T-cell (primary cell): ENCODE measurements around the gene TDRD15. TPM values are rescaled to one million over a fixed set of nuclear protein-coding genes. Genes with fewer than 3 reads are reported as not detected.
A peak's percentile ranks its signal among the peaks of the same experiment; 100 is the strongest.
"Not testable (repeated sequence)": the region's sequence is repeated elsewhere in the genome, so short reads cannot be mapped to it uniquely, and the experiment has no call there.

Experiments
- ATAC-seq, 4 experiments: fragments of 200-7000 bp in 3 of 4; fragments of 150-1000 bp in 1 of 4; cut with Tn5 transposase; replicated peaks in 1 of 4; 1 replicate in 3 of 4; 2 replicates in 1 of 4; pipeline ENCODE4 v1.10.0; 2021; ENCODE audit warnings: moderate library complexity in 3 of 4, mild to moderate bottlenecking in 2 of 4, moderate number of reproducible peaks in 1 of 4
- CTCF ChIA-PET, 2 donors: fragments of 300-600 bp; sonication (Branson Sonifier 250); formaldehyde crosslinking; loops; one replicate each; lab custom pipeline; 2022; ENCODE audit warnings: antibody characterized with exemption in 2 of 2; lab: Charles Lee
- POLR2A ChIA-PET, 2 donors: fragments of 300-600 bp; sonication (Branson Sonifier 250); formaldehyde crosslinking; loops; one replicate each; lab custom pipeline; 2022; ENCODE audit warnings: antibody characterized with exemption in 2 of 2; lab: Charles Lee
- DNase-seq, 35 experiments: peaks; one replicate each; pipeline versions ENCODE4 v3.0.0 to v3.0.0-alpha.2; 2013 to 2023
- H3K27ac ChIP-seq: one replicate; pipeline ENCODE4 v1.5.1; 2013; ENCODE audit warnings: low read length
- H3K27me3 ChIP-seq, 2 experiments: replicated peaks in 1 of 2; 1 replicate in 1 of 2; 2 replicates in 1 of 2; pipeline versions ENCODE4 v1.6.1 to v1.7.0; 2013; ENCODE audit warnings: low read length in 1 of 2, mixed read lengths in 1 of 2; ENCODE audit not compliant: control insufficient read depth in 2 of 2, insufficient read depth in 2 of 2; ENCODE audit errors: extremely low read depth in 1 of 2
- H3K36me3 ChIP-seq, 2 donors: 1 replicate in 1 of 2; 2 replicates in 1 of 2; pipeline versions ENCODE4 v1.6.1 to v1.7.0; 2013; ENCODE audit warnings: low read length in 1 of 2; ENCODE audit not compliant: control insufficient read depth in 2 of 2, insufficient read depth in 1 of 2; ENCODE audit errors: extremely low read depth in 1 of 2
- H3K4me1 ChIP-seq, 2 experiments: 1 replicate in 1 of 2; 2 replicates in 1 of 2; pipeline versions ENCODE4 v1.6.1 to v1.7.0; 2013; ENCODE audit warnings: low read length in 2 of 2, mixed read lengths in 1 of 2; ENCODE audit not compliant: insufficient read depth in 2 of 2, control insufficient read depth in 1 of 2; ENCODE audit errors: extremely low read depth in 1 of 2
- H3K4me3 ChIP-seq, 2 donors: 1 replicate in 1 of 2; 2 replicates in 1 of 2; pipeline versions ENCODE4 v1.5.1 to v1.7.0; 2013; ENCODE audit warnings: mild to moderate bottlenecking in 2 of 2, low read length in 1 of 2, moderate library complexity in 1 of 2; ENCODE audit not compliant: control insufficient read depth in 1 of 2; ENCODE audit errors: extremely low read depth in 1 of 2
- H3K9me3 ChIP-seq: 2 replicates; pipeline ENCODE4 v1.7.0; 2013
- H3K27ac Mint-ChIP-seq, 2 donors: one replicate each; pipeline ENCODE4 v1.8.0; 2020 to 2021; ENCODE audit warnings: mild to moderate bottlenecking in 2 of 2, mixed read lengths in 2 of 2
- H3K27me3 Mint-ChIP-seq, 2 donors: one replicate each; pipeline ENCODE4 v1.8.0; 2021 to 2022; ENCODE audit warnings: mixed read lengths in 2 of 2
- H3K36me3 Mint-ChIP-seq: one replicate; pipeline ENCODE4 v1.8.0; 2021; ENCODE audit warnings: mixed read lengths
- H3K4me1 Mint-ChIP-seq, 3 donors: one replicate each; pipeline ENCODE4 v1.8.0; 2020 to 2022; ENCODE audit warnings: mixed read lengths in 3 of 3, mild to moderate bottlenecking in 1 of 3
- H3K4me3 Mint-ChIP-seq, 3 donors: one replicate each; pipeline ENCODE4 v1.8.0; 2020 to 2022; ENCODE audit warnings: mild to moderate bottlenecking in 3 of 3, mixed read lengths in 3 of 3, moderate library complexity in 3 of 3
- H3K9me3 Mint-ChIP-seq, 3 donors: one replicate each; pipeline ENCODE4 v1.8.0; 2020 to 2022; ENCODE audit warnings: mixed read lengths in 3 of 3
- WGBS: methylation state at CpG from one replicate; pipeline ENCODE4 v1.1.5; 2013; ENCODE audit warnings: missing lambda C conversion rate; ENCODE audit not compliant: insufficient coverage; 5-methylcytosine and 5-hydroxymethylcytosine counted together
- total RNA-seq, 35 experiments: library from RNA in 6 of 35; stranded (reverse) in 6 of 35; fragments of 120-200 nt in 1 of 35; gene quantifications; one replicate each; pipeline versions ENCODE4 v1.2.1 to v1.2.4 and lab custom pipeline; 2013 to 2026

TDRD15 gene
- total RNA-seq, 5 donors from 2014 or later (not counting 1 experiment from before 2014, with no cell fraction given), result not detected

GRCh38 chr2:21131861-21132260, 8.1 kb downstream of the TDRD15 start:
- ChIA-PET POLR2A (no interaction called here), CTCF (no interaction called here)
- Mint-ChIP-seq H3K4me3 (no peak overlapping the region), H3K27me3 (no peaks in the 10 kb centered on the region), H3K36me3 (no peaks in the 10 kb centered on the region), H3K27ac (peak overlapping the region in 1 of 2 donors; percentile 23), H3K4me1 (no peaks in the 10 kb centered on the region), H3K9me3 (no peaks in the 10 kb centered on the region)
- Histone ChIP-seq H3K4me1 (no peaks in the 10 kb centered on the region), H3K27me3 (no peaks in the 10 kb centered on the region), H3K27ac (no peak overlapping the region), H3K4me3 (no peak overlapping the region), H3K9me3 (no peaks in the 10 kb centered on the region), H3K36me3 (no peaks in the 10 kb centered on the region)
- WGBS, result 80% methylated on average over 3 of the region's 5 CpGs
- DNase-seq (no peak), ATAC-seq (no peak)

- H3K36me3 Mint-ChIP-seq, result no peaks in the 10 kb centered on the region
Measured at GRCh38 chr2:21135585-21135984, 11.8 kb downstream of the TDRD15 start.

GRCh38 chr2:21142149-21142548, 18.4 kb downstream of the TDRD15 start:
- no peak overlapping the region for H3K4me3 ChIP-seq

More at GRCh38 chr2:21135585-21135984, 11.8 kb downstream of the TDRD15 start:
- Mint-ChIP-seq H3K27me3 (peaks cover 2 to 3% of the 10 kb centered on the region in 2 donors), H3K4me3 (no peak overlapping the region), H3K9me3 (peaks cover 0 to 4% (median 0%) of the 10 kb centered on the region in 3 donors), H3K27ac (no peak overlapping the region), H3K4me1 (no peaks in the 10 kb centered on the region)
- H3K4me3 ChIP-seq, result no peak overlapping the region
- no peak for ATAC-seq
- WGBS, result no CpG with 5 or more reads among the region's 2 CpGs
- DNase-seq, result no peak
- no peaks in the 10 kb centered on the region for H3K4me1 ChIP-seq
- no peaks in the 10 kb centered on the region for H3K27me3 ChIP-seq
- ChIA-PET POLR2A (no interaction called here), CTCF (no interaction called here)
- H3K9me3 ChIP-seq, result no peaks in the 10 kb centered on the region
- no peaks in the 10 kb centered on the region for H3K36me3 ChIP-seq
- H3K27ac ChIP-seq, result no peak overlapping the region

GRCh38 chr2:21146638-21147037, 22.9 kb downstream of the TDRD15 start:
- no peaks in the 10 kb centered on the region for H3K9me3 ChIP-seq
- H3K27ac Mint-ChIP-seq, result no peak overlapping the region
- ATAC-seq, result no peak

More at GRCh38 chr2:21142149-21142548, 18.4 kb downstream of the TDRD15 start:
- Mint-ChIP-seq H3K4me3 (no peak overlapping the region), H3K27ac (no peak overlapping the region), H3K27me3 (peaks cover 2 to 7% of the 10 kb centered on the region in 2 donors), H3K4me1 (no peaks in the 10 kb centered on the region), H3K36me3 (no peaks in the 10 kb centered on the region), H3K9me3 (peaks cover 0 to 4% (median 0%) of the 10 kb centered on the region in 3 donors)
- ChIA-PET CTCF (no interaction called here), POLR2A (no interaction called here)
- no peaks in the 10 kb centered on the region for H3K27me3 ChIP-seq
- no peaks in the 10 kb centered on the region for H3K36me3 ChIP-seq
- no peaks in the 10 kb centered on the region for H3K9me3 ChIP-seq
- no peak for DNase-seq
- no CpG with 5 or more reads among the region's 2 CpGs for WGBS
- no peak overlapping the region for H3K27ac ChIP-seq
- ATAC-seq, result no peak
- no peaks in the 10 kb centered on the region for H3K4me1 ChIP-seq

GRCh38 chr2:21148718-21149117, 24.9 kb downstream of the TDRD15 start:
- H3K4me3 ChIP-seq, result no peak overlapping the region
- Mint-ChIP-seq H3K4me1 (no peaks in the 10 kb centered on the region), H3K27ac (no peak overlapping the region), H3K9me3 (no peaks in the 10 kb centered on the region), H3K4me3 (no peak overlapping the region), H3K27me3 (peaks cover 0 to 3% of the 10 kb centered on the region in 2 donors), H3K36me3 (no peaks in the 10 kb centered on the region)
- POLR2A ChIA-PET, result no interaction called here
- no peaks in the 10 kb centered on the region for H3K36me3 ChIP-seq
- no peaks in the 10 kb centered on the region for H3K9me3 ChIP-seq
- DNase-seq (no peak), ATAC-seq (no peak)
- no peaks in the 10 kb centered on the region for H3K27me3 ChIP-seq
- H3K4me1 ChIP-seq, result no peaks in the 10 kb centered on the region
- H3K27ac ChIP-seq, result no peak overlapping the region
- CTCF ChIA-PET, result no interaction called here

More at GRCh38 chr2:21146638-21147037, 22.9 kb downstream of the TDRD15 start:
- H3K4me1 ChIP-seq, result no peaks in the 10 kb centered on the region
- no peaks in the 10 kb centered on the region for H3K36me3 ChIP-seq
- Mint-ChIP-seq H3K9me3 (no peaks in the 10 kb centered on the region), H3K4me3 (no peak overlapping the region), H3K4me1 (no peaks in the 10 kb centered on the region), H3K36me3 (no peaks in the 10 kb centered on the region), H3K27me3 (no peaks in the 10 kb centered on the region)
- no peak for DNase-seq
- ChIA-PET CTCF (no interaction called here), POLR2A (no interaction called here)
- WGBS, result 92% methylated on average over 2 of the region's 2 CpGs
- no peaks in the 10 kb centered on the region for H3K27me3 ChIP-seq
- H3K27ac ChIP-seq, result no peak overlapping the region
- no peak overlapping the region for H3K4me3 ChIP-seq

GRCh38 chr2:21151234-21151633, 27.5 kb downstream of the TDRD15 start:
- H3K27ac ChIP-seq, DNase-seq, H3K27ac Mint-ChIP-seq, H3K4me3 ChIP-seq, H3K4me1 ChIP-seq, H3K4me3 Mint-ChIP-seq, H3K36me3 ChIP-seq, H3K27me3 ChIP-seq, CTCF ChIA-PET, ATAC-seq, H3K9me3 Mint-ChIP-seq, H3K27me3 Mint-ChIP-seq, H3K9me3 ChIP-seq, H3K4me1 Mint-ChIP-seq, H3K36me3 Mint-ChIP-seq: not testable (repeated sequence)
- WGBS, result no CpG with 5 or more reads among the region's 2 CpGs
- POLR2A ChIA-PET, result interaction anchor here in 1 of 2 donors (0.8 kb wide), 1 partner anchor 28 kb away, joined by 3 read pairs; no protein-coding TSS in a partner anchor
